T-cell (primary cell): ENCODE data around the gene SSC4D. TPM values are rescaled to one million over a fixed set of nuclear protein-coding genes. Genes with fewer than 3 reads are reported as not detected.
A peak's percentile ranks its signal among the peaks of the same experiment; 100 is the strongest.
"Not testable (repeated sequence)": the region's sequence is repeated elsewhere in the genome, so short reads cannot be mapped to it uniquely, and the experiment has no call there.

ENCODE experiments used
- ATAC-seq, 4 experiments: fragments of 200-7000 bp in 3 of 4; fragments of 150-1000 bp in 1 of 4; cut with Tn5 transposase; replicated peaks in 1 of 4; 1 replicate in 3 of 4; 2 replicates in 1 of 4; pipeline ENCODE4 v1.10.0; 2021; ENCODE audit warnings: moderate library complexity in 3 of 4, mild to moderate bottlenecking in 2 of 4, moderate number of reproducible peaks in 1 of 4
- CTCF ChIA-PET, 2 donors: fragments of 300-600 bp; sonication (Branson Sonifier 250); formaldehyde crosslinking; loops; one replicate each; lab custom pipeline; 2022; ENCODE audit warnings: antibody characterized with exemption in 2 of 2; lab: Charles Lee
- POLR2A ChIA-PET, 2 donors: fragments of 300-600 bp; sonication (Branson Sonifier 250); formaldehyde crosslinking; loops; one replicate each; lab custom pipeline; 2022; ENCODE audit warnings: antibody characterized with exemption in 2 of 2; lab: Charles Lee
- DNase-seq, 35 experiments: peaks; one replicate each; pipeline versions ENCODE4 v3.0.0 to v3.0.0-alpha.2; 2013 to 2023
- H3K27ac ChIP-seq: one replicate; pipeline ENCODE4 v1.5.1; 2013; ENCODE audit warnings: low read length
- H3K27me3 ChIP-seq, 2 experiments: replicated peaks in 1 of 2; 1 replicate in 1 of 2; 2 replicates in 1 of 2; pipeline versions ENCODE4 v1.6.1 to v1.7.0; 2013; ENCODE audit warnings: low read length in 1 of 2, mixed read lengths in 1 of 2; ENCODE audit not compliant: control insufficient read depth in 2 of 2, insufficient read depth in 2 of 2; ENCODE audit errors: extremely low read depth in 1 of 2
- H3K36me3 ChIP-seq, 2 donors: 1 replicate in 1 of 2; 2 replicates in 1 of 2; pipeline versions ENCODE4 v1.6.1 to v1.7.0; 2013; ENCODE audit warnings: low read length in 1 of 2; ENCODE audit not compliant: control insufficient read depth in 2 of 2, insufficient read depth in 1 of 2; ENCODE audit errors: extremely low read depth in 1 of 2
- H3K4me1 ChIP-seq, 2 experiments: 1 replicate in 1 of 2; 2 replicates in 1 of 2; pipeline versions ENCODE4 v1.6.1 to v1.7.0; 2013; ENCODE audit warnings: low read length in 2 of 2, mixed read lengths in 1 of 2; ENCODE audit not compliant: insufficient read depth in 2 of 2, control insufficient read depth in 1 of 2; ENCODE audit errors: extremely low read depth in 1 of 2
- H3K4me3 ChIP-seq, 2 donors: 1 replicate in 1 of 2; 2 replicates in 1 of 2; pipeline versions ENCODE4 v1.5.1 to v1.7.0; 2013; ENCODE audit warnings: mild to moderate bottlenecking in 2 of 2, low read length in 1 of 2, moderate library complexity in 1 of 2; ENCODE audit not compliant: control insufficient read depth in 1 of 2; ENCODE audit errors: extremely low read depth in 1 of 2
- H3K9me3 ChIP-seq: 2 replicates; pipeline ENCODE4 v1.7.0; 2013
- H3K27ac Mint-ChIP-seq, 2 donors: one replicate each; pipeline ENCODE4 v1.8.0; 2020 to 2021; ENCODE audit warnings: mild to moderate bottlenecking in 2 of 2, mixed read lengths in 2 of 2
- H3K27me3 Mint-ChIP-seq, 2 donors: one replicate each; pipeline ENCODE4 v1.8.0; 2021 to 2022; ENCODE audit warnings: mixed read lengths in 2 of 2
- H3K36me3 Mint-ChIP-seq: one replicate; pipeline ENCODE4 v1.8.0; 2021; ENCODE audit warnings: mixed read lengths
- H3K4me1 Mint-ChIP-seq, 3 donors: one replicate each; pipeline ENCODE4 v1.8.0; 2020 to 2022; ENCODE audit warnings: mixed read lengths in 3 of 3, mild to moderate bottlenecking in 1 of 3
- H3K4me3 Mint-ChIP-seq, 3 donors: one replicate each; pipeline ENCODE4 v1.8.0; 2020 to 2022; ENCODE audit warnings: mild to moderate bottlenecking in 3 of 3, mixed read lengths in 3 of 3, moderate library complexity in 3 of 3
- H3K9me3 Mint-ChIP-seq, 3 donors: one replicate each; pipeline ENCODE4 v1.8.0; 2020 to 2022; ENCODE audit warnings: mixed read lengths in 3 of 3
- WGBS: methylation state at CpG from one replicate; pipeline ENCODE4 v1.1.5; 2013; ENCODE audit warnings: missing lambda C conversion rate; ENCODE audit not compliant: insufficient coverage; 5-methylcytosine and 5-hydroxymethylcytosine counted together
- total RNA-seq, 35 experiments: library from RNA in 6 of 35; stranded (reverse) in 6 of 35; fragments of 120-200 nt in 1 of 35; gene quantifications; one replicate each; pipeline versions ENCODE4 v1.2.1 to v1.2.4 and lab custom pipeline; 2013 to 2026

SSC4D gene
- total RNA-seq, 5 donors from 2014 or later (not counting 1 experiment from before 2014, with no cell fraction given) = 0.20 to 0.76 (median 0.28) TPM; not detected in 2

GRCh38 chr7:76441792-76442191 lies 32.3 kb upstream of the SSC4D start:
- H3K27ac ChIP-seq, H3K36me3 ChIP-seq, H3K36me3 Mint-ChIP-seq, H3K9me3 Mint-ChIP-seq, H3K27me3 ChIP-seq, H3K27me3 Mint-ChIP-seq, H3K4me3 ChIP-seq, H3K4me3 Mint-ChIP-seq, DNase-seq, H3K27ac Mint-ChIP-seq, H3K9me3 ChIP-seq, POLR2A ChIA-PET, CTCF ChIA-PET: not testable (repeated sequence)
- WGBS = no CpG with 5 or more reads among the region's 10 CpGs
- peaks cover 0 to 22% of the 10 kb centered on the region in 2 experiments for H3K4me1 ChIP-seq
- ATAC-seq = peak; percentile 31 to 46 (median 38)
- H3K4me1 Mint-ChIP-seq = peaks cover 5 to 18% (median 11%) of the 10 kb centered on the region in 3 donors

- H3K27ac ChIP-seq, H3K36me3 ChIP-seq, H3K27me3 ChIP-seq, POLR2A ChIA-PET, H3K9me3 Mint-ChIP-seq, CTCF ChIA-PET, H3K36me3 Mint-ChIP-seq, DNase-seq, H3K4me3 ChIP-seq, ATAC-seq, H3K27ac Mint-ChIP-seq, H3K4me3 Mint-ChIP-seq, H3K9me3 ChIP-seq, H3K27me3 Mint-ChIP-seq: not testable (repeated sequence)
- H3K4me1 ChIP-seq = peaks cover 0 to 20% of the 10 kb centered on the region in 2 experiments
- peaks cover 5 to 16% (median 9%) of the 10 kb centered on the region in 3 donors for H3K4me1 Mint-ChIP-seq
- WGBS = 90% methylated on average over 2 of the region's 4 CpGs
These were observed 30.9 kb upstream of the SSC4D start for GRCh38 chr7:76440404-76440803.

GRCh38 chr7:76439120-76439888 lies 29.8 kb upstream of the SSC4D start:
- H3K9me3 Mint-ChIP-seq, ATAC-seq, POLR2A ChIA-PET, H3K27me3 Mint-ChIP-seq, H3K27ac ChIP-seq, H3K9me3 ChIP-seq, H3K4me1 Mint-ChIP-seq, H3K4me3 ChIP-seq, H3K4me3 Mint-ChIP-seq, H3K36me3 Mint-ChIP-seq, CTCF ChIA-PET, H3K36me3 ChIP-seq, H3K27ac Mint-ChIP-seq, H3K27me3 ChIP-seq, DNase-seq: not testable (repeated sequence)
- no CpG with 5 or more reads among the region's 7 CpGs for WGBS
- H3K4me1 ChIP-seq = peaks cover 0 to 10% of the 10 kb centered on the region in 2 experiments

GRCh38 chr7:76437873-76438272 lies 28.4 kb upstream of the SSC4D start:
- no CpG with 5 or more reads among the region's 2 CpGs for WGBS

GRCh38 chr7:76430836-76431235 lies 21.3 kb upstream of the SSC4D start:
- no peaks in the 10 kb centered on the region for H3K36me3 Mint-ChIP-seq
- ATAC-seq = no peak

More at GRCh38 chr7:76437873-76438272, 28.4 kb upstream of the SSC4D start:
- ATAC-seq (peak; percentile 61 to 79 (median 70)), DNase-seq (peak in 33 of 35 experiments; percentile 8 to 73 (median 45))
- H3K27ac Mint-ChIP-seq, H3K27me3 Mint-ChIP-seq, H3K9me3 ChIP-seq, H3K4me3 Mint-ChIP-seq, H3K36me3 Mint-ChIP-seq, H3K4me1 Mint-ChIP-seq, H3K9me3 Mint-ChIP-seq, H3K36me3 ChIP-seq, POLR2A ChIA-PET, H3K27me3 ChIP-seq, H3K4me3 ChIP-seq, H3K27ac ChIP-seq, H3K4me1 ChIP-seq: not testable (repeated sequence)
- CTCF ChIA-PET = interaction anchor here in 1 of 2 donors (0.6 kb wide), 2 partner anchors 559 to 939 kb away, joined by 3 to 6 read pairs; no protein-coding TSS in a partner anchor

GRCh38 chr7:76430211-76430610 lies 20.7 kb upstream of the SSC4D start:
- 91% methylated on average over 7 of the region's 9 CpGs for WGBS
- no peak for DNase-seq
- Histone ChIP-seq H3K27me3 (peaks cover 0 to 3% of the 10 kb centered on the region in 2 experiments), H3K4me3 (no peak overlapping the region), H3K9me3 (no peaks in the 10 kb centered on the region), H3K36me3 (no peaks in the 10 kb centered on the region), H3K27ac (no peak overlapping the region), H3K4me1 (peaks cover 0 to 1% of the 10 kb centered on the region in 2 experiments)
- no peak overlapping the region for H3K27ac Mint-ChIP-seq
- ATAC-seq = no peak
- no peak overlapping the region for H3K4me3 Mint-ChIP-seq
- ChIA-PET CTCF (interaction anchor here in 1 of 2 donors (0.6 kb wide), 1 partner anchor 918 kb away, joined by 4 read pairs; no protein-coding TSS in a partner anchor), POLR2A (no interaction called here)
- H3K4me1 Mint-ChIP-seq = no peaks in the 10 kb centered on the region
- no peaks in the 10 kb centered on the region for H3K27me3 Mint-ChIP-seq
- H3K9me3 Mint-ChIP-seq = no peaks in the 10 kb centered on the region
- no peaks in the 10 kb centered on the region for H3K36me3 Mint-ChIP-seq

More at GRCh38 chr7:76430836-76431235, 21.3 kb upstream of the SSC4D start:
- H3K4me1 ChIP-seq = no peaks in the 10 kb centered on the region
- Mint-ChIP-seq H3K4me1 (no peaks in the 10 kb centered on the region), H3K27me3 (no peaks in the 10 kb centered on the region), H3K9me3 (no peaks in the 10 kb centered on the region), H3K4me3 (no peak overlapping the region), H3K27ac (no peak overlapping the region)
- ChIA-PET CTCF (no interaction called here), POLR2A (no interaction called here)
- no peaks in the 10 kb centered on the region for H3K27me3 ChIP-seq
- no peaks in the 10 kb centered on the region for H3K36me3 ChIP-seq
- H3K4me3 ChIP-seq = no peak overlapping the region
- no peak overlapping the region for H3K27ac ChIP-seq
- no peaks in the 10 kb centered on the region for H3K9me3 ChIP-seq
- no peak for DNase-seq
- 98% methylated on average over 3 of the region's 3 CpGs for WGBS
